ENCODE measurements around the gene GGT6.
"Not testable (repeated sequence)": the region's sequence is repeated elsewhere in the genome, so short reads cannot be mapped to it uniquely, and the experiment has no call there.

GRCh38 chr17:4590042-4590441 lies 29.7 kb upstream of the GGT6 start:
- TF ChIP-seq CTCF (optimal IDR thresholded peaks at IDR 0.05 in 1 of 3, IDR thresholded peaks at IDR 0.05 in 1 of 3, conservative IDR thresholded peaks at IDR 0.05 in 1 of 3; ENCODE audit: extremely low read depth in 1 of 3, insufficient read depth in 2 of 3, low read length in 3 of 3); EZH2 (IDR thresholded peaks at IDR 0.05; ENCODE audit: low read length): not testable (repeated sequence)

All from keratinocyte (primary cell).